ENCODE data around the gene SAMD4A.
A peak's percentile ranks its signal among the peaks of the same experiment; 100 is the strongest.

Gene SAMD4A

DNA sequence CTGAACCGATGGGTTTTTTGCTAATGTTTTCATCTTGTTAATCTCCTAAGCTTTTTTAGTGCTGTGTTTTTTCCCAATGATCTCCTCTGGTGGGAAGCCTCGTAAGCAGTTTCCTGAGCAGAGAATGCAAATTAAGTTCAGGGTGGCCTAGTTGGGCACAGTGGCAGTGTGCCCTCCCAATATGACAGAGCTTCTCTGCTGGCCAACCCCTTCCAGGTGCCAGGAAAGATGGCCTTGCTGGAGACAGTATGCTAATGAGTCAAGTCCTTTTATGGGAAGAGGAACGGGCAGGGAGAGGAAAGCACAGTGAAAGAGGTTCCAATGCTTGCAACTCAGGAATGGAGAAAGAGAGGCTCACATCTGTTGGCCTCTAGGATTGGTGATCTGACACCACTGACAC, 219.9 kb downstream of the SAMD4A start:
- TF ChIP-seq SPI1 (IDR thresholded peaks at IDR 0.05; ENCODE audit: borderline replicate concordance, low read depth) (no peak), REST (IDR thresholded peaks at IDR 0.05; ENCODE audit: insufficient replicate concordance, low read depth) (no peak), GABPA (IDR thresholded peaks at IDR 0.05; ENCODE audit: low read depth) (no peak), POLR2AphosphoS5 (IDR thresholded peaks at IDR 0.05; ENCODE audit: low read depth) (no peak)
- TF ChIP-seq, protein P1, sequence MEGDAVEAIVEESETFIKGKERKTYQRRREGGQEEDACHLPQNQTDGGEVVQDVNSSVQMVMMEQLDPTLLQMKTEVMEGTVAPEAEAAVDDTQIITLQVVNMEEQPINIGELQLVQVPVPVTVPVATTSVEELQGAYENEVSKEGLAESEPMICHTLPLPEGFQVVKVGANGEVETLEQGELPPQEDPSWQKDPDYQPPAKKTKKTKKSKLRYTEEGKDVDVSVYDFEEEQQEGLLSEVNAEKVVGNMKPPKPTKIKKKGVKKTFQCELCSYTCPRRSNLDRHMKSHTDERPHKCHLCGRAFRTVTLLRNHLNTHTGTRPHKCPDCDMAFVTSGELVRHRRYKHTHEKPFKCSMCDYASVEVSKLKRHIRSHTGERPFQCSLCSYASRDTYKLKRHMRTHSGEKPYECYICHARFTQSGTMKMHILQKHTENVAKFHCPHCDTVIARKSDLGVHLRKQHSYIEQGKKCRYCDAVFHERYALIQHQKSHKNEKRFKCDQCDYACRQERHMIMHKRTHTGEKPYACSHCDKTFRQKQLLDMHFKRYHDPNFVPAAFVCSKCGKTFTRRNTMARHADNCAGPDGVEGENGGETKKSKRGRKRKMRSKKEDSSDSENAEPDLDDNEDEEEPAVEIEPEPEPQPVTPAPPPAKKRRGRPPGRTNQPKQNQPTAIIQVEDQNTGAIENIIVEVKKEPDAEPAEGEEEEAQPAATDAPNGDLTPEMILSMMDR (IDR thresholded peaks at IDR 0.05; ENCODE audit: insufficient read depth, low read length): no peak
- no peaks in the 10 kb centered on the region for H3K27me3 ChIP-seq (ENCODE audit: insufficient read depth, poor library complexity, severe bottlenecking)
- H3K27ac ChIP-seq (replicated peaks): no peak overlapping the region
- H3K4me3 ChIP-seq (replicated peaks; ENCODE audit: insufficient read depth, low read length): no peak overlapping the region
- DNase-seq (ENCODE audit: low read depth in 1 of 2, low spot score in 1 of 2): no peak

- no peak overlapping the region for H3K27ac ChIP-seq (replicated peaks)
- no peak overlapping the region for H3K4me3 ChIP-seq (replicated peaks; ENCODE audit: insufficient read depth, low read length)
- no peaks in the 10 kb centered on the region for H3K27me3 ChIP-seq (ENCODE audit: insufficient read depth, poor library complexity, severe bottlenecking)
- peak in 1 of 2 experiments; percentile 47 for DNase-seq (ENCODE audit: low read depth in 1 of 2, low spot score in 1 of 2)
- TF ChIP-seq REST (IDR thresholded peaks at IDR 0.05; ENCODE audit: insufficient replicate concordance, low read depth) (no peak), SPI1 (IDR thresholded peaks at IDR 0.05; ENCODE audit: borderline replicate concordance, low read depth) (peak; percentile 16; the same call in 1 of the 2 replicates)
These were observed 220.3 kb downstream of the SAMD4A start for GRCh38 chr14:54787261-54787660.

GRCh38 chr14:54788701-54789100, 221.8 kb downstream of the SAMD4A start:
- Histone ChIP-seq H3K27ac (replicated peaks) (no peak overlapping the region), H3K4me3 (replicated peaks; ENCODE audit: insufficient read depth, low read length) (no peak overlapping the region), H3K27me3 (ENCODE audit: insufficient read depth, poor library complexity, severe bottlenecking) (no peaks in the 10 kb centered on the region)
- DNase-seq (ENCODE audit: low read depth in 1 of 2, low spot score in 1 of 2): no peak
- TF ChIP-seq SPI1 (IDR thresholded peaks at IDR 0.05; ENCODE audit: borderline replicate concordance, low read depth): no peak
- TF ChIP-seq, protein P1 (IDR thresholded peaks at IDR 0.05; ENCODE audit: insufficient read depth, low read length): no peak
- no peak for TF ChIP-seq GABPA (IDR thresholded peaks at IDR 0.05; ENCODE audit: low read depth)
- TF ChIP-seq POLR2AphosphoS5 (IDR thresholded peaks at IDR 0.05; ENCODE audit: low read depth): no peak
- TF ChIP-seq REST (IDR thresholded peaks at IDR 0.05; ENCODE audit: insufficient replicate concordance, low read depth): no peak

- no peaks in the 10 kb centered on the region for H3K27me3 ChIP-seq (ENCODE audit: insufficient read depth, poor library complexity, severe bottlenecking)
- TF ChIP-seq SPI1 (IDR thresholded peaks at IDR 0.05; ENCODE audit: borderline replicate concordance, low read depth) (no peak), POLR2AphosphoS5 (IDR thresholded peaks at IDR 0.05; ENCODE audit: low read depth) (no peak), REST (IDR thresholded peaks at IDR 0.05; ENCODE audit: insufficient replicate concordance, low read depth) (no peak), GABPA (IDR thresholded peaks at IDR 0.05; ENCODE audit: low read depth) (no peak)
- TF ChIP-seq, protein P1 (IDR thresholded peaks at IDR 0.05; ENCODE audit: insufficient read depth, low read length): no peak
- no peak overlapping the region for H3K4me3 ChIP-seq (replicated peaks; ENCODE audit: insufficient read depth, low read length)
- H3K27ac ChIP-seq (replicated peaks): no peak overlapping the region
- DNase-seq (ENCODE audit: low read depth in 1 of 2, low spot score in 1 of 2): no peak
These were observed 222.2 kb downstream of the SAMD4A start for GRCh38 chr14:54789166-54789565.

Measured in HL-60 (cell line).